HepG2 (cell line): ENCODE results near the gene TBC1D14. TPM values are rescaled to one million over a fixed set of nuclear protein-coding genes. Genes with fewer than 3 reads are reported as not detected.
A peak's percentile ranks its signal among the peaks of the same experiment; 100 is the strongest.

Experiments used
- ARHGAP35 ChIP-seq: sonication (generic); formaldehyde crosslinking; IDR thresholded peaks from 2 replicates; pipeline ENCODE4 v1.9.0; 2022; ENCODE audit warnings: mild to moderate bottlenecking, inconsistent platforms, moderate library complexity, missing genetic modification reagents, borderline replicate concordance
- ATM ChIP-seq: fragments of 450-650 bp; IDR thresholded peaks from 2 replicates; pipeline ENCODE4 v1.7.1; 2017; ENCODE audit warnings: mild to moderate bottlenecking, borderline replicate concordance
- CENPT ChIP-seq: sonication (generic); formaldehyde crosslinking; IDR thresholded peaks from 2 replicates; pipeline ENCODE4 v1.8.0; 2022; ENCODE audit warnings: low read depth, mild to moderate bottlenecking, moderate library complexity, missing genetic modification reagents
- CREBL2 ChIP-seq: sonication (generic); formaldehyde crosslinking; IDR thresholded peaks from 2 replicates; pipeline ENCODE4 v1.8.1; 2023; ENCODE audit warnings: missing genetic modification reagents, mild to moderate bottlenecking, borderline replicate concordance
- ERF ChIP-seq: IDR thresholded peaks from 2 replicates; pipeline ENCODE4 v1.6.1; 2018; ENCODE audit warnings: missing biosample characterization, missing genetic modification reagents
- ETS1 ChIP-seq: sonication (generic); formaldehyde crosslinking; IDR thresholded peaks from 2 replicates; pipeline ENCODE4 v1.4.0; 2020; ENCODE audit warnings: missing genetic modification reagents
- EZH2 ChIP-seq: conservative IDR thresholded peaks from 2 replicates; pipeline ENCODE4 v1.6.1; 2012; ENCODE audit warnings: mild to moderate bottlenecking, low read depth, low read length, moderate library complexity
- FOXO4 ChIP-seq: sonication (generic); formaldehyde crosslinking; conservative IDR thresholded peaks from 2 replicates; pipeline ENCODE4 v1.8.1; 2023; ENCODE audit warnings: missing genetic modification reagents
- KLF16 ChIP-seq, 2 experiments: sonication (generic) in 1 of 2; formaldehyde crosslinking in 1 of 2; IDR thresholded peaks; 2 replicates each; pipeline versions ENCODE4 v1.6.1 to v1.8.0; 2016 to 2023; ENCODE audit warnings: missing genetic modification reagents in 2 of 2, missing compliant biosample characterization in 1 of 2
- NCOR1 ChIP-seq: fragments of 200-600 bp; sonication (generic); IDR thresholded peaks from 2 replicates; pipeline ENCODE4 v1.7.0; 2017; ENCODE audit warnings: antibody characterized with exemption, low read length, borderline replicate concordance
- NFE2L1 ChIP-seq: sonication (generic); formaldehyde crosslinking; IDR thresholded peaks from 2 replicates; pipeline ENCODE4 v1.4.0; 2020; ENCODE audit warnings: missing genetic modification reagents, mild to moderate bottlenecking, borderline replicate concordance
- TBP ChIP-seq: sonication (generic); formaldehyde crosslinking; IDR thresholded peaks from 2 replicates; pipeline ENCODE4 v1.5.0; 2020; ENCODE audit warnings: missing genetic modification reagents
- YY1 ChIP-seq: IDR thresholded peaks from 2 replicates; pipeline ENCODE4 v1.6.1; 2011; ENCODE audit warnings: low read length, low read depth, moderate library complexity, mild to moderate bottlenecking; ENCODE audit not compliant: insufficient read depth, insufficient replicate concordance
- ZNF230 ChIP-seq: sonication (generic); formaldehyde crosslinking; IDR thresholded peaks from 2 replicates; pipeline ENCODE4 v1.4.0; 2020; ENCODE audit warnings: mild to moderate bottlenecking, missing genetic modification reagents
- ZNF446 ChIP-seq: sonication (generic); formaldehyde crosslinking; IDR thresholded peaks from 2 replicates; pipeline ENCODE4 v1.5.0; 2020; ENCODE audit warnings: mild to moderate bottlenecking, missing genetic modification reagents
- ZSCAN20 ChIP-seq: sonication (generic); formaldehyde crosslinking; IDR thresholded peaks from 2 replicates; pipeline ENCODE4 v1.4.0; 2020; ENCODE audit warnings: missing genetic modification reagents, mild to moderate bottlenecking, borderline replicate concordance
- polyA plus RNA-seq, 8 experiments: library from polyadenylated mRNA; depleted of rRNA in 3 of 8; stranded (reverse) in 7 of 8; unstranded in 1 of 8; fragments of >200 nt; fragmentation: Illumina TruSeq in 4 of 8; extraction: Trizol in 4 of 8; gene quantifications; 2 replicates each; pipeline versions ENCODE4 v1.2.1 to v1.2.3, GENCODE V29; 2011 to 2016; ENCODE audit warnings: low read depth in 4 of 8, missing spikeins in 1 of 8, mixed read lengths in 1 of 8; ENCODE audit not compliant: insufficient read depth in 1 of 8
- total RNA-seq, 5 experiments: library from RNA; depleted of rRNA; stranded (reverse); fragments of >200 nt; fragmentation: Illumina TruSeq; extraction: Trizol; gene quantifications; 2 replicates each; pipeline ENCODE4 v1.2.3, GENCODE V29; 2016; ENCODE audit warnings: low read depth in 1 of 5
- TF ChIP-seq, protein P1 (sequence below): sonication (generic); formaldehyde crosslinking; IDR thresholded peaks from 2 replicates; pipeline ENCODE4 v1.4.0; 2020; ENCODE audit warnings: missing genetic modification reagents
- TF ChIP-seq, protein P2 (sequence below): sonication (generic); formaldehyde crosslinking; IDR thresholded peaks from 2 replicates; pipeline ENCODE4 v1.5.0; 2020; ENCODE audit warnings: mild to moderate bottlenecking, missing genetic modification reagents

Gene TBC1D14
- total and polyA plus RNA-seq, 2 of the 13 experiments (the other 11 are each of a cell fraction or from before 2014, with no cell fraction given), result 29.5 to 46.5 TPM

DNA sequence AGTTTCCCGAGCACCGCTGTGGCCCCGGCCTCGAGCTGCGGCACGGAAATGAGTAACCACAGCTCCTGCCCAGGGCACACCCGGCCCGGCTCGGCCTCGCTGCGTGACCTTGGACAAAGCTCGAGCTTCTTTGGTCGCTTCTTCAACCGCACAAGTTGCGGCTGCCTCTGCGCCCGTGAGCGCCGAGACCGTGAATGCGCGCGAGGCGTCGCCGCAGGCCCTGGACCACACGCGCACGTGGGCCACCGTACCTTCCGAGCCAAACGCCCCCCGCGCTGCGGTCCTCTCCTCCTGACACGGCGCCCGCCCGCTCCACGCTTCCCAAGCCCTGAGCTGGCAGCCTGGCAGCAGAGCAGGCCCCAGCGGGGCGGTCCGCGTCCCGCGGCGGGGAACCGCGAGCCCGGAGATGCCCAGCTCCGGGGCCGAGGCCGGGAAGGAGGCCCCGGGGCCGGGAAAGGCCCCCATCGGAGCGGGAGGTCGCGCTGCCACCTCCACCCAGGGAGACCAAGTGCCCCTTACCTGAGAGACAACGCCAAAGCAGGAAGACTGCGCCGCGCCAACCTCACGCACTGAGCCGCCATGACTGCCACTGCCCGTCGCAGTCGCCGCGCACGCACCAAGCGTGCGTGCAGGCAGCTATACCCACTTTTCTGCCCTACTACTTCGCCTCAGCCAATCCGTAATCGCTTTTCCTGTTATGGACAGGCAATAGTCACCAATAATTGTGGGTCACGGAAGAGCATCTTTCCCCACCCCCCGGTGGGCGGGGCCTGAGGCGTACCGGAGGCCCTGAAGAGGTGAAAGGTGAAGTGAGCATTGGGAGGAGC is 158.0 kb downstream of the TBC1D14 start, which contains the start of gene GRPEL1 (continued):
- TF ChIP-seq, protein P1, sequence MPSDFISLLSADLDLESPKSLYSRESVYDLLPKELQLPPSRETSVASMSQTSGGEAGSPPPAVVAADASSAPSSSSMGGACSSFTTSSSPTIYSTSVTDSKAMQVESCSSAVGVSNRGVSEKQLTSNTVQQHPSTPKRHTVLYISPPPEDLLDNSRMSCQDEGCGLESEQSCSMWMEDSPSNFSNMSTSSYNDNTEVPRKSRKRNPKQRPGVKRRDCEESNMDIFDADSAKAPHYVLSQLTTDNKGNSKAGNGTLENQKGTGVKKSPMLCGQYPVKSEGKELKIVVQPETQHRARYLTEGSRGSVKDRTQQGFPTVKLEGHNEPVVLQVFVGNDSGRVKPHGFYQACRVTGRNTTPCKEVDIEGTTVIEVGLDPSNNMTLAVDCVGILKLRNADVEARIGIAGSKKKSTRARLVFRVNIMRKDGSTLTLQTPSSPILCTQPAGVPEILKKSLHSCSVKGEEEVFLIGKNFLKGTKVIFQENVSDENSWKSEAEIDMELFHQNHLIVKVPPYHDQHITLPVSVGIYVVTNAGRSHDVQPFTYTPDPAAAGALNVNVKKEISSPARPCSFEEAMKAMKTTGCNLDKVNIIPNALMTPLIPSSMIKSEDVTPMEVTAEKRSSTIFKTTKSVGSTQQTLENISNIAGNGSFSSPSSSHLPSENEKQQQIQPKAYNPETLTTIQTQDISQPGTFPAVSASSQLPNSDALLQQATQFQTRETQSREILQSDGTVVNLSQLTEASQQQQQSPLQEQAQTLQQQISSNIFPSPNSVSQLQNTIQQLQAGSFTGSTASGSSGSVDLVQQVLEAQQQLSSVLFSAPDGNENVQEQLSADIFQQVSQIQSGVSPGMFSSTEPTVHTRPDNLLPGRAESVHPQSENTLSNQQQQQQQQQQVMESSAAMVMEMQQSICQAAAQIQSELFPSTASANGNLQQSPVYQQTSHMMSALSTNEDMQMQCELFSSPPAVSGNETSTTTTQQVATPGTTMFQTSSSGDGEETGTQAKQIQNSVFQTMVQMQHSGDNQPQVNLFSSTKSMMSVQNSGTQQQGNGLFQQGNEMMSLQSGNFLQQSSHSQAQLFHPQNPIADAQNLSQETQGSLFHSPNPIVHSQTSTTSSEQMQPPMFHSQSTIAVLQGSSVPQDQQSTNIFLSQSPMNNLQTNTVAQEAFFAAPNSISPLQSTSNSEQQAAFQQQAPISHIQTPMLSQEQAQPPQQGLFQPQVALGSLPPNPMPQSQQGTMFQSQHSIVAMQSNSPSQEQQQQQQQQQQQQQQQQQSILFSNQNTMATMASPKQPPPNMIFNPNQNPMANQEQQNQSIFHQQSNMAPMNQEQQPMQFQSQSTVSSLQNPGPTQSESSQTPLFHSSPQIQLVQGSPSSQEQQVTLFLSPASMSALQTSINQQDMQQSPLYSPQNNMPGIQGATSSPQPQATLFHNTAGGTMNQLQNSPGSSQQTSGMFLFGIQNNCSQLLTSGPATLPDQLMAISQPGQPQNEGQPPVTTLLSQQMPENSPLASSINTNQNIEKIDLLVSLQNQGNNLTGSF (CRISPR knock-in tag), result no peak
- TF ChIP-seq FOXO4 (no peak), ARHGAP35 (CRISPR knock-in tag) (peak; percentile 51; the same call in 1 of the 2 replicates), ZSCAN20 (CRISPR knock-in tag) (peak; percentile 73; the same call in 1 of the 2 replicates), CENPT (CRISPR knock-in tag) (no peak; the same call in 1 of the 2 replicates), ATM (no peak), TBP (CRISPR knock-in tag) (no peak), EZH2 (no peak), ETS1 (CRISPR knock-in tag) (no peak), YY1 (peak; percentile 89), KLF16 (CRISPR knock-in tag; IDR thresholded peaks at IDR 0.05) (no peak; a peak in 1 of 4 replicates), ERF (no peak; the same call in 1 of the 2 replicates), CREBL2 (CRISPR knock-in tag) (peak; percentile 48; the same call in 1 of the 2 replicates), ZNF446 (CRISPR knock-in tag) (peak; percentile 86), ZNF230 (CRISPR knock-in tag) (peak; percentile 94), NFE2L1 (CRISPR knock-in tag) (no peak), NCOR1 (no peak)
- TF ChIP-seq, protein P2, sequence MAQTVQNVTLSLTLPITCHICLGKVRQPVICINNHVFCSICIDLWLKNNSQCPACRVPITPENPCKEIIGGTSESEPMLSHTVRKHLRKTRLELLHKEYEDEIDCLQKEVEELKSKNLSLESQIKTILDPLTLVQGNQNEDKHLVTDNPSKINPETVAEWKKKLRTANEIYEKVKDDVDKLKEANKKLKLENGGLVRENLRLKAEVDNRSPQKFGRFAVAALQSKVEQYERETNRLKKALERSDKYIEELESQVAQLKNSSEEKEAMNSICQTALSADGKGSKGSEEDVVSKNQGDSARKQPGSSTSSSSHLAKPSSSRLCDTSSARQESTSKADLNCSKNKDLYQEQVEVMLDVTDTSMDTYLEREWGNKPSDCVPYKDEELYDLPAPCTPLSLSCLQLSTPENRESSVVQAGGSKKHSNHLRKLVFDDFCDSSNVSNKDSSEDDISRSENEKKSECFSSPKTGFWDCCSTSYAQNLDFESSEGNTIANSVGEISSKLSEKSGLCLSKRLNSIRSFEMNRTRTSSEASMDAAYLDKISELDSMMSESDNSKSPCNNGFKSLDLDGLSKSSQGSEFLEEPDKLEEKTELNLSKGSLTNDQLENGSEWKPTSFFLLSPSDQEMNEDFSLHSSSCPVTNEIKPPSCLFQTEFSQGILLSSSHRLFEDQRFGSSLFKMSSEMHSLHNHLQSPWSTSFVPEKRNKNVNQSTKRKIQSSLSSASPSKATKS (CRISPR knock-in tag), result no peak
